Measurements from ENCODE around the gene NEB.

Gene NEB

GRCh38 chr2:151476287-151476686 is 258.0 kb downstream of the NEB start:
- DNase-seq (ENCODE audit: low spot score): no peak

GRCh38 chr2:151475071-151475470 is 259.2 kb downstream of the NEB start:
- no peak for DNase-seq (ENCODE audit: low spot score)

GRCh38 chr2:151472966-151473365 is 261.3 kb downstream of the NEB start:
- no peak for DNase-seq (ENCODE audit: low spot score)

- no peak for DNase-seq (ENCODE audit: low spot score)
Observed at GRCh38 chr2:151470556-151470955, 263.7 kb downstream of the NEB start.

DNA sequence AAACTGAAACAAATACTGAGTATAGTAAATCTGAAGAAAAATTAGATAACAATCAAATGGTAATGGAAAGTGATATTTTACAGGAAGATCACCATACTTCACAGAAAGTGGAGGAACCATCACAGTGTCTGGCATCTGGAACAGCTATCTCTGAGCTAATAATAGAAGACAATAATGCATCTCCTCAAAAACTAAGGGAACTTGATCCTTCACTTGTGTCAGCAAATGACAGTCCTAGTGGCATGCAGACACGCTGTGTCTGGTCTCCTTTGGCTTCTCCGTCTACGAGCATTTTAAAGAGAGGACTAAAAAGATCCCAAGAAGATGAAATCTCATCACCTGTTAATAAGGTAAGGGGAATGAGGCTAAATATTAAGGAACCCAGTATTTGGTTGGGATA is 268.5 kb downstream of the NEB start:
- DNase-seq (ENCODE audit: low spot score): no peak

DNA sequence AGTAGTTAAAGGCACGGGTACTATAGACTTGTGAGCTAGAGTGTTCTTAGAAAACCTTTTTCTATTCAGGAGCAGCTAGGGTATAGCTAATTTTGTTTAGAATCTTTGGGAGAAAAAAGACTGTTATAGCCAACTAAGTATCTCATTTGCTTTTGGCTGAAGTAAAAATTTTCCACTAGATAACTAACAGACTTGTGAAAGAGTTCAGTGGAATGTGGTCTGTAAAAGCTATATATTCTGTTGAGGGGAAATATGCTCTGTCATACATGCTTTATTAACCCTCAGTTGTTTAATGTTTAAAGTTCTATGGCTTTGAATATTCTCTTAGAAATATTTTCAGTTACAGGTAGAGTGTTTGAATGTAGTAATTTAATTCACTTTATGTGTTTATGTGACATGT is 274.9 kb downstream of the NEB start:
- DNase-seq (ENCODE audit: low spot score): no peak

- DNase-seq (ENCODE audit: low spot score): no peak
Observed at GRCh38 chr2:151439127-151439526, 295.1 kb downstream of the NEB start.

- DNase-seq (ENCODE audit: low spot score): no peak
Observed at GRCh38 chr2:151438506-151438905, 295.8 kb downstream of the NEB start.

DNA sequence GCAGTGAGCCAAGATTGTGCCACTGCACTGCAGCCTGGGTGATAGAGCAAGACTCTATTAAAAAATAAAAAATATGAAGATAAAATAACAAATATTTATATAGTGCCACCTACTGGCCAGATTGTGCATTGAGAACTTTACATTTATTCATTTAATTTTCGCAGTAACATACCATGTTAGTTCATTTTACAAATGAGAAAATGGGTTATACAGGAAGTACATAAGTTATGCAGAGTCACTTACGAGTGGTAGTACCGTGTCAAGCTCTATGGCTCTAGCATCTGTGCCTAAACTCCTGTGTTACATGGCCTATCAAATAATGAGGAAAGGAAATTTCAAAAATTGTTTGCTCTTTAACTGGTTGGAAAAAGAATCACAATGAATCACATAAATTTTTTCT is 296.6 kb downstream of the NEB start:
- no peak for DNase-seq (ENCODE audit: low spot score)

All from ecto neural progenitor cell (in vitro differentiated cells).